Neural cell (in vitro differentiated cells): ENCODE results near the gene TMEM208. TPM values are rescaled to one million over a fixed set of nuclear protein-coding genes. Genes with fewer than 3 reads are reported as not detected.
A peak's percentile ranks its signal among the peaks of the same experiment; 100 is the strongest.

Experiments used
- H2AFZ ChIP-seq: fragments of 200-600, 300-800 bp; sonication (generic), shearing (Covaris generic); 2 replicates; pipeline ENCODE4 v1.6.0; 2014; ENCODE audit warnings: low read depth, mild to moderate bottlenecking, antibody characterized with exemption, low read length, moderate library complexity
- H3F3A ChIP-seq: fragments of 200-600 bp; shearing (Covaris generic); 2 replicates; pipeline ENCODE4 v1.6.1; 2016; ENCODE audit warnings: mild to moderate bottlenecking, moderate library complexity, mixed read lengths, antibody characterized with exemption, low read length; ENCODE audit not compliant: insufficient read depth, poor library complexity, severe bottlenecking
- H3K27ac ChIP-seq: fragments of 200-600, 300-800 bp; sonication (generic), shearing (Covaris generic); 2 replicates; pipeline ENCODE4 v1.5.1; 2014; ENCODE audit warnings: mild to moderate bottlenecking, low read length, moderate library complexity
- H3K27me3 ChIP-seq: fragments of 300-800, 200-600 bp; sonication (generic), shearing (Covaris generic); 2 replicates; pipeline ENCODE4 v1.6.0; 2014; ENCODE audit warnings: mild to moderate bottlenecking, low read depth, low read length, moderate library complexity; ENCODE audit not compliant: insufficient read depth
- H3K36me3 ChIP-seq: fragments of 300-800, 200-600 bp; sonication (generic), shearing (Covaris generic); 2 replicates; pipeline ENCODE4 v1.5.1; 2014; ENCODE audit warnings: mild to moderate bottlenecking, antibody characterized with exemption, low read length, moderate library complexity; ENCODE audit not compliant: insufficient read depth
- H3K4me2 ChIP-seq: fragments of 300-800, 200-600 bp; sonication (generic), shearing (Covaris generic); 2 replicates; pipeline ENCODE4 v1.6.0; 2014; ENCODE audit warnings: mild to moderate bottlenecking, low read length
- H3K4me3 ChIP-seq: fragments of 300-800, 200-600 bp; sonication (generic), shearing (Covaris generic); 2 replicates; pipeline ENCODE4 v1.5.1; 2014; ENCODE audit warnings: mild to moderate bottlenecking, low read length, moderate library complexity
- H3K79me2 ChIP-seq: fragments of 200-600 bp; shearing (Covaris generic); replicated peaks from 2 replicates; pipeline ENCODE4 v1.6.0; 2014; ENCODE audit warnings: mild to moderate bottlenecking, low read length, moderate library complexity; ENCODE audit not compliant: insufficient read depth
- H3K9ac ChIP-seq: fragments of 300-800, 200-600 bp; sonication (generic), shearing (Covaris generic); 2 replicates; pipeline ENCODE4 v1.6.1; 2016; ENCODE audit warnings: mild to moderate bottlenecking, low read length, mixed read lengths
- H3K9me2 ChIP-seq: fragments of 200-600 bp; shearing (Covaris generic); 2 replicates; pipeline ENCODE4 v1.6.1; 2016; ENCODE audit warnings: mild to moderate bottlenecking, low read length, mixed read lengths; ENCODE audit not compliant: insufficient read depth
- H3K9me3 ChIP-seq: fragments of 200-600, 300-800 bp; sonication (generic), shearing (Covaris generic); 2 replicates; pipeline ENCODE4 v1.6.1; 2016; ENCODE audit warnings: mild to moderate bottlenecking, mixed run types, low read length, moderate library complexity, mixed read lengths
- H4K20me1 ChIP-seq: fragments of 200-600 bp; shearing (Covaris generic); 2 replicates; pipeline ENCODE4 v1.6.1; 2016; ENCODE audit warnings: mild to moderate bottlenecking, mixed run types; ENCODE audit not compliant: insufficient read depth
- CTCF ChIP-seq: fragments of 450-650 bp; IDR thresholded peaks from 2 replicates; pipeline ENCODE4 v1.5.1; 2014; ENCODE audit warnings: antibody characterized with exemption, mild to moderate bottlenecking, moderate library complexity; ENCODE audit not compliant: poor library complexity, severe bottlenecking
- EP300 ChIP-seq: fragments of 450-650 bp; conservative IDR thresholded peaks from 2 replicates; pipeline ENCODE4 v1.6.1; 2014; ENCODE audit warnings: antibody characterized with exemption, mild to moderate bottlenecking, moderate library complexity; ENCODE audit not compliant: poor library complexity, severe bottlenecking
- EZH2 ChIP-seq: fragments of 200-600, 300-800 bp; shearing (Covaris generic), sonication (generic); IDR thresholded peaks from 2 replicates; pipeline ENCODE4 v1.6.1; 2014; ENCODE audit warnings: antibody characterized with exemption, low read length, borderline replicate concordance, mild to moderate bottlenecking; ENCODE audit not compliant: insufficient read depth, poor library complexity, severe bottlenecking
- MXI1 ChIP-seq: fragments of 450-650 bp; conservative IDR thresholded peaks from 2 replicates; pipeline ENCODE4 v1.6.1; 2014; ENCODE audit warnings: antibody characterized with exemption, mild to moderate bottlenecking; ENCODE audit not compliant: poor library complexity, severe bottlenecking
- POLR2AphosphoS5 ChIP-seq: IDR thresholded peaks from 2 replicates; pipeline ENCODE4 v1.6.1; 2012
- RAD21 ChIP-seq: fragments of 450-650 bp; conservative IDR thresholded peaks from 2 replicates; pipeline ENCODE4 v1.6.1; 2014; ENCODE audit warnings: antibody characterized with exemption, mild to moderate bottlenecking, moderate library complexity
- REST ChIP-seq: IDR thresholded peaks from 2 replicates; pipeline ENCODE4 v1.6.1; 2012; ENCODE audit warnings: borderline replicate concordance
- SMC3 ChIP-seq: fragments of 450-650 bp; conservative IDR thresholded peaks from 2 replicates; pipeline ENCODE4 v1.6.1; 2014; ENCODE audit warnings: antibody characterized with exemption, mild to moderate bottlenecking, moderate library complexity; ENCODE audit not compliant: poor library complexity
- TAF1 ChIP-seq: IDR thresholded peaks from 2 replicates; pipeline ENCODE4 v1.6.1; 2012; ENCODE audit warnings: low read depth
- polyA plus RNA-seq: library from polyadenylated mRNA; depleted of rRNA; stranded (reverse); fragments of >200 nt; gene quantifications from 2 replicates; pipeline ENCODE4 v1.2.3, GENCODE V29; 2014

The TMEM208 gene
- polyA plus RNA-seq, 1 donor from 2014 or later: 53.5 TPM

DNA sequence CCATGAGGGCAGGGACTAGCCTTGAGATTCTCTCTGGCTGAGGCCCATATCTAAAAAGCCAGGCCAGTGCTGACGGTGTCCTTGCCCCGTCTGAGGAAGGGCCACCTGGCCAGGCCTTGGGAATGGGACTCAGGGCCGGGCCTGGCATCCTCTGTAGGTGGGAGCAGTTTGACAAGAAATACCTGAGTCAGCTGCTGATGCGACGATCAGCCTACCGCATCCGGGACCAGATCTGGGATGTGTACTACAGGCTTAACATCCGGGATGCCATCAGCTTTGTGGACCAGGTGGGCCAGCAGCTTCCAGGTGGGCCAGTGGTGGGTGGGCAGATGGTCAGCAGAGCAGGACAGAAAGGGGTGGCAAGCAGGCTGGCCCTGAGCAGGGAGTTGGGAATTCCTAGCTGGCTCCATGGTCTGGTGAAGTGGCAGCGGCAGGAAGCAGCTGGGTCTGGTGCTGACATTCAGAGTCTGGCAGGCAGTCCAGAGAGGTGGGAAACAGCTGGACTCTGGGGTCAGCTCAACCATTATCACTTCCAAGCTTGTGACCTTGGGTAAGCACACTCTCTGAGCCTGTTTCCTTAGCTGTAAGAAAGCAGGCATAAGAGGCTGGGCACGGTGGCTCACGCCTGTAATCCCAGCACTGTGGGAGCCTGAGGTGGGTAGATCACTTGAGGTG lies 31.4 kb downstream of the TMEM208 start:
- Histone ChIP-seq H3K36me3 (no peaks in the 10 kb centered on the region), H3F3A (no peaks in the 10 kb centered on the region), H4K20me1 (no peaks in the 10 kb centered on the region)

GRCh38 chr16:67259705-67260104 lies 32.8 kb downstream of the TMEM208 start:
- H3K79me2 ChIP-seq: no peaks in the 10 kb centered on the region

More for the DNA sequence above, 31.4 kb downstream of the TMEM208 start:
- Histone ChIP-seq H3K27ac (no peak overlapping the region), H2AFZ (no peak overlapping the region), H3K27me3 (no peaks in the 10 kb centered on the region), H3K4me2 (no peak overlapping the region), H3K9me2 (no peaks in the 10 kb centered on the region), H3K4me3 (no peak overlapping the region), H3K79me2 (no peaks in the 10 kb centered on the region), H3K9me3 (no peaks in the 10 kb centered on the region), H3K9ac (no peak overlapping the region)
- TF ChIP-seq EP300: no peak
- TF ChIP-seq EZH2: no peak
- TF ChIP-seq POLR2AphosphoS5: no peak
- no peak for TF ChIP-seq TAF1
- TF ChIP-seq CTCF: no peak
- TF ChIP-seq REST: no peak
- TF ChIP-seq MXI1: no peak

GRCh38 chr16:67260426-67261063 lies 33.6 kb downstream of the TMEM208 start:
- H3K36me3 ChIP-seq: no peaks in the 10 kb centered on the region
- TF ChIP-seq SMC3 (peak; percentile 52), CTCF (peak; percentile 51), RAD21 (peak; percentile 56), MXI1 (no peak), REST (no peak), POLR2AphosphoS5 (no peak), EZH2 (no peak), EP300 (no peak)
- H2AFZ ChIP-seq: no peak overlapping the region
- H3K27ac ChIP-seq: no peak overlapping the region
- H3K79me2 ChIP-seq: no peaks in the 10 kb centered on the region
- H3K9me3 ChIP-seq: no peaks in the 10 kb centered on the region
- H3F3A ChIP-seq: no peaks in the 10 kb centered on the region
- no peaks in the 10 kb centered on the region for H3K9me2 ChIP-seq
- no peaks in the 10 kb centered on the region for H4K20me1 ChIP-seq
- H3K4me3 ChIP-seq: no peak overlapping the region
- H3K4me2 ChIP-seq: no peak overlapping the region
- H3K9ac ChIP-seq: no peak overlapping the region
- no peaks in the 10 kb centered on the region for H3K27me3 ChIP-seq

More at GRCh38 chr16:67259705-67260104, 32.8 kb downstream of the TMEM208 start:
- Histone ChIP-seq H2AFZ (no peak overlapping the region), H3K9me3 (no peaks in the 10 kb centered on the region), H3K9ac (no peak overlapping the region), H3K4me2 (no peak overlapping the region), H3F3A (no peaks in the 10 kb centered on the region), H3K27me3 (no peaks in the 10 kb centered on the region), H3K4me3 (no peak overlapping the region), H3K9me2 (no peaks in the 10 kb centered on the region), H3K27ac (no peak overlapping the region), H4K20me1 (no peaks in the 10 kb centered on the region), H3K36me3 (no peaks in the 10 kb centered on the region)
- no peak for TF ChIP-seq RAD21
